Stimulated activated CD8-positive, alpha-beta memory T cell treated with anti-CD3 and anti-CD28 coated beads, Interleukin-2, amount 100 ng/mL, for 1 hour (primary cell): Measurements from ENCODE around the gene P3H3.

ENCODE experiments used
- DNase-seq, 2 donors: peaks; one replicate each; pipeline ENCODE4 v3.0.0-alpha.2; 2020; ENCODE audit warnings: low read depth in 2 of 2

P3H3 gene

GRCh38 chr12:6799147-6799546, 29.1 kb upstream of the P3H3 start:
- no peak for DNase-seq

- DNase-seq: no peak
Measured at GRCh38 chr12:6807170-6807569, 21.0 kb upstream of the P3H3 start.

- no peak for DNase-seq
Measured at GRCh38 chr12:6809056-6809455, 19.2 kb upstream of the P3H3 start.

- DNase-seq: no peak
Measured at GRCh38 chr12:6810758-6811157, 17.4 kb upstream of the P3H3 start.

GRCh38 chr12:6813363-6813762, 14.8 kb upstream of the P3H3 start:
- no peak for DNase-seq

- no peak for DNase-seq
Measured at GRCh38 chr12:6816598-6816997, 11.6 kb upstream of the P3H3 start.

GRCh38 chr12:6817098-6817497, 11.1 kb upstream of the P3H3 start:
- no peak for DNase-seq

- no peak for DNase-seq
Measured at GRCh38 chr12:6817662-6818157, 10.5 kb upstream of the P3H3 start.

GRCh38 chr12:6818222-6818621, 10.0 kb upstream of the P3H3 start:
- DNase-seq: no peak

GRCh38 chr12:6818645-6819044, 9.6 kb upstream of the P3H3 start:
- DNase-seq: no peak

GRCh38 chr12:6819106-6820030, 8.8 kb upstream of the P3H3 start:
- DNase-seq: no peak

GRCh38 chr12:6820166-6820565, 8.0 kb upstream of the P3H3 start:
- DNase-seq: no peak

GRCh38 chr12:6821591-6822425, 6.4 kb upstream of the P3H3 start, which contains the start of gene GPR162:
TSS of gene GPR162 (plus strand) at chr12:6821821. CDS start at chr12:6823899, 2,078 bp downstream.
- DNase-seq: no peak

- no peak for DNase-seq
Measured at GRCh38 chr12:6822426-6823135, 5.6 kb upstream of the P3H3 start.

GRCh38 chr12:6823182-6824084, 4.8 kb upstream of the P3H3 start:
- DNase-seq: no peak

GRCh38 chr12:6824085-6824775, 4.0 kb upstream of the P3H3 start:
- no peak for DNase-seq

GRCh38 chr12:6824901-6825381, 3.3 kb upstream of the P3H3 start:
- no peak for DNase-seq

- DNase-seq: peak; percentile 55 to 61
Measured at GRCh38 chr12:6825398-6826124, 2.6 kb upstream of the P3H3 start.

GRCh38 chr12:6826125-6826733, 2.0 kb upstream of the P3H3 start:
- DNase-seq: no peak
